Measurements from ENCODE around the gene IL2RA. TPM values are rescaled to one million over a fixed set of nuclear protein-coding genes. Genes with fewer than 3 reads are reported as not detected.

IL2RA gene
- total and polyA plus RNA-seq, 9 donors, result 0.07 to 5.2 (median 0.90) TPM; not detected in 2

DNA sequence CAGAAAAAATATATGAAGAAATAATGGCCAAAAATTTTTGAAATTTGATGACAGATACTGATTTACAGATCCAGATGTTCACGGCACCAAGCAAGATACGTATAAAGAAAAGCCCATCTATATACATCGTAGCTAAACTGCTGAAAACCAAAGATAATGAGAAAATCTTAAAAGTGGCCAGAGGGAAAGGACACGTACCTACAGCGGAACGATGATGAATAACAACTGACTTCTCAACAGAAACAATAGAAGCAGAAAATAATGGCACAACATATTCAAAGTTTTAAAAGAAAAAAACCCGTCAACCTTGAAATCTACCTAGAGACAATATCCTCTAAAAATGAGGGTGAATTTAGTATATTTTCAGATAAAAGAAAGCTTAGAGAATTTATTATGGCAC is 31.9 kb downstream of the IL2RA start:
- Histone ChIP-seq H3K9me3 (no peaks in the 10 kb centered on the region), H3K36me3 (no peaks in the 10 kb centered on the region), H3K4me3 (no peak overlapping the region), H3K4me1 (ENCODE audit: insufficient read depth) (no peaks in the 10 kb centered on the region), H3K27ac (no peak overlapping the region), H3K27me3 (no peaks in the 10 kb centered on the region)
- TF ChIP-seq, protein P1, sequence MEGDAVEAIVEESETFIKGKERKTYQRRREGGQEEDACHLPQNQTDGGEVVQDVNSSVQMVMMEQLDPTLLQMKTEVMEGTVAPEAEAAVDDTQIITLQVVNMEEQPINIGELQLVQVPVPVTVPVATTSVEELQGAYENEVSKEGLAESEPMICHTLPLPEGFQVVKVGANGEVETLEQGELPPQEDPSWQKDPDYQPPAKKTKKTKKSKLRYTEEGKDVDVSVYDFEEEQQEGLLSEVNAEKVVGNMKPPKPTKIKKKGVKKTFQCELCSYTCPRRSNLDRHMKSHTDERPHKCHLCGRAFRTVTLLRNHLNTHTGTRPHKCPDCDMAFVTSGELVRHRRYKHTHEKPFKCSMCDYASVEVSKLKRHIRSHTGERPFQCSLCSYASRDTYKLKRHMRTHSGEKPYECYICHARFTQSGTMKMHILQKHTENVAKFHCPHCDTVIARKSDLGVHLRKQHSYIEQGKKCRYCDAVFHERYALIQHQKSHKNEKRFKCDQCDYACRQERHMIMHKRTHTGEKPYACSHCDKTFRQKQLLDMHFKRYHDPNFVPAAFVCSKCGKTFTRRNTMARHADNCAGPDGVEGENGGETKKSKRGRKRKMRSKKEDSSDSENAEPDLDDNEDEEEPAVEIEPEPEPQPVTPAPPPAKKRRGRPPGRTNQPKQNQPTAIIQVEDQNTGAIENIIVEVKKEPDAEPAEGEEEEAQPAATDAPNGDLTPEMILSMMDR (IDR thresholded peaks at IDR 0.05), result no peak
- TF ChIP-seq EP300 (IDR thresholded peaks at IDR 0.05) (no peak), POLR2A (IDR thresholded peaks at IDR 0.05) (no peak)
- intact Hi-C loops (cut with DNase I), result no loop called here
- no peak for DNase-seq
- 93 to 96% (median 95%) methylated on average over 7 of the region's 7 CpGs for WGBS, 3 donors

DNA sequence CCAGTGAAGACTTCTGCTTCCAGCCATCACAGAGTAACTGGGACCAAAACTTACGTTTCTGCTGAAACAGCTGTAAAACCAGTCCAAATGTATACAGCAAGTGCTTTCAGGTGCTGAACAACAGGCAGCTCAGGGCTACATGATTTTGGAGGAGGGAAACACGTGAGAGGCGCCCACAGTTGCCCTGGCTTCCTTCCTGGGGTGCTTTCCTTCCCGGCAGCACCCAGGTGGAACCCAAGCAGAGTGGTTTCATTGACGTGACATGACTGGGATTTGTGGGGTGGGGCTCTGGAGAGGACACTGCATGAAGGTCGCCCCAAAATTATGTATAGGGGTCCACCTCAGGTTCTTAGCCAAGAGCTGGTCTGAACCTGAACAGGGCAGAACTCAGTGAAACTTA is 34.2 kb downstream of the IL2RA start:
- Histone ChIP-seq H3K4me1 (ENCODE audit: insufficient read depth) (no peaks in the 10 kb centered on the region), H3K27ac (no peak overlapping the region), H3K36me3 (no peaks in the 10 kb centered on the region), H3K9me3 (no peaks in the 10 kb centered on the region), H3K27me3 (no peaks in the 10 kb centered on the region), H3K4me3 (no peak overlapping the region)
- no peak for TF ChIP-seq EP300 (IDR thresholded peaks at IDR 0.05)
- no peak for TF ChIP-seq POLR2A (IDR thresholded peaks at IDR 0.05)
- TF ChIP-seq, protein P1 (IDR thresholded peaks at IDR 0.05), result no peak
- DNase-seq, result peak in 1 of 5 donors; percentile 0
- intact Hi-C loops (cut with DNase I), result no loop called here
- WGBS, 3 donors, result 76 to 80% (median 78%) methylated on average over 6 of the region's 6 CpGs

- TF ChIP-seq POLR2A (IDR thresholded peaks at IDR 0.05), result no peak
- no peak for TF ChIP-seq EP300 (IDR thresholded peaks at IDR 0.05)
- TF ChIP-seq, protein P1 (IDR thresholded peaks at IDR 0.05), result no peak
- Histone ChIP-seq H3K4me3 (no peak overlapping the region), H3K36me3 (no peaks in the 10 kb centered on the region), H3K27ac (no peak overlapping the region), H3K4me1 (ENCODE audit: insufficient read depth) (no peaks in the 10 kb centered on the region), H3K9me3 (no peaks in the 10 kb centered on the region), H3K27me3 (no peaks in the 10 kb centered on the region)
- intact Hi-C loops (cut with DNase I), result no loop called here
- WGBS, 3 donors, result 86 to 94% (median 89%) methylated on average over 6 of the region's 6 CpGs
- DNase-seq, result no peak
Measured at GRCh38 chr10:6025683-6026255, 36.4 kb downstream of the IL2RA start.

- no peak for TF ChIP-seq EP300 (IDR thresholded peaks at IDR 0.05)
- TF ChIP-seq POLR2A (IDR thresholded peaks at IDR 0.05), result no peak
- TF ChIP-seq, protein P1 (IDR thresholded peaks at IDR 0.05), result no peak
- H3K4me3 ChIP-seq, result no peak overlapping the region
- DNase-seq, result no peak
- H3K9me3 ChIP-seq, result no peaks in the 10 kb centered on the region
- no peak overlapping the region for H3K27ac ChIP-seq
- no peaks in the 10 kb centered on the region for H3K4me1 ChIP-seq (ENCODE audit: insufficient read depth)
- H3K36me3 ChIP-seq, result no peaks in the 10 kb centered on the region
- intact Hi-C loops (cut with DNase I), result no loop called here
- WGBS, 3 donors, result 83 to 92% (median 88%) methylated on average over 10 of the region's 10 CpGs
- no peaks in the 10 kb centered on the region for H3K27me3 ChIP-seq
Measured at GRCh38 chr10:6024334-6024682, 37.9 kb downstream of the IL2RA start.
